Measurements from ENCODE around the gene QRFPR.
"Not testable (repeated sequence)": the region's sequence is repeated elsewhere in the genome, so short reads cannot be mapped to it uniquely, and the experiment has no call there.

QRFPR gene

GRCh38 chr4:121339824-121340223, 41.0 kb downstream of the QRFPR start:
- no peak for DNase-seq (ENCODE audit: low read depth in 2 of 2, low spot score in 1 of 2)

DNA sequence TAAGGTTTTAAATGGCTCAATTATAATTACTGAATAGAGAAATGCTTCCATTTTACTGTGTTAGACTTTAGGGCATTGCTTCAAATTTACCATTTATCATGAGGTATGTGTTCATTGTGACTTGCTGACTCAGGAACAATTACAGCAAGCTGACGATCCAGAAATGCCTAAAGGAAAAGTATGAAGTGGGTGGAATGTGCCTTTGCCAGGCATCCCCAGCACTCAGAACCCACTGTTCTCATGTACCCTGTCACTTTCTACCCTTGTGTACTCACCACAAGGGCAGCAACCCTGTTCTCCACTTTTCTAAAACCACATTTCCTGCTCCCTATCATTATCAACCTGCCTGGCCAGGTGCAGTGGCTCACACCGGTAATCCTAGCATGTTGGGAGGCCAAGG, 41.5 kb downstream of the QRFPR start:
- DNase-seq (ENCODE audit: low read depth in 2 of 2, low spot score in 1 of 2), result no peak

- DNase-seq (ENCODE audit: low read depth in 2 of 2, low spot score in 1 of 2), result no peak
These were observed 42.3 kb downstream of the QRFPR start for GRCh38 chr4:121338518-121338917.

- DNase-seq (ENCODE audit: low read depth in 2 of 2, low spot score in 1 of 2), result no peak
These were observed 44.1 kb downstream of the QRFPR start for GRCh38 chr4:121336706-121337105.

- DNase-seq (ENCODE audit: low read depth in 2 of 2, low spot score in 1 of 2), result no peak
These were observed 50.6 kb downstream of the QRFPR start for GRCh38 chr4:121330180-121330665.

GRCh38 chr4:121326597-121326996, 54.2 kb downstream of the QRFPR start:
- DNase-seq (ENCODE audit: low read depth in 2 of 2, low spot score in 1 of 2), result no peak

GRCh38 chr4:121324331-121324730, 56.5 kb downstream of the QRFPR start:
- no peak for DNase-seq (ENCODE audit: low read depth in 2 of 2, low spot score in 1 of 2)

GRCh38 chr4:121321466-121321865, 59.4 kb downstream of the QRFPR start:
- no peak for DNase-seq (ENCODE audit: low read depth in 2 of 2, low spot score in 1 of 2)

- DNase-seq (ENCODE audit: low read depth in 2 of 2, low spot score in 1 of 2), result no peak
These were observed 64.7 kb downstream of the QRFPR start for GRCh38 chr4:121316091-121316490.

DNA sequence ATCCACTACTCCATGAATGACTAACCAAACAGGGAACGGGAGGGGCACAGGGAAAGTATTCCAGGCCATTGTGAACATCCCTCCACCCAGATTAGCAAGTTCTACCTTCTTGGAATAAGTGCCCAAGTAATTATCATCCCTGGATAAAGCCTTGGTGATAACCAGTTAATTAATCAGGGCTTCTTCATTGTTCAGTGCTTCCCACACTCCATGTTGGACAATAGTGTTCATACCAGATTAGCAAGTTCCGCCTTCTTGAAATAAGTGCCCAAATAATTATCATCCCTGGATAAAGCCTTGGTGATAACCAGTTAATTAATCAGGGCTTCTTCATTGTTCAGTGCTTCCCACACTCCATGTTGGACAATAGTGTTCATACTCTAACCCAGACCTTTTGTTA, 67.4 kb downstream of the QRFPR start:
- not testable (repeated sequence) for DNase-seq (ENCODE audit: low read depth in 2 of 2, low spot score in 1 of 2)

DNA sequence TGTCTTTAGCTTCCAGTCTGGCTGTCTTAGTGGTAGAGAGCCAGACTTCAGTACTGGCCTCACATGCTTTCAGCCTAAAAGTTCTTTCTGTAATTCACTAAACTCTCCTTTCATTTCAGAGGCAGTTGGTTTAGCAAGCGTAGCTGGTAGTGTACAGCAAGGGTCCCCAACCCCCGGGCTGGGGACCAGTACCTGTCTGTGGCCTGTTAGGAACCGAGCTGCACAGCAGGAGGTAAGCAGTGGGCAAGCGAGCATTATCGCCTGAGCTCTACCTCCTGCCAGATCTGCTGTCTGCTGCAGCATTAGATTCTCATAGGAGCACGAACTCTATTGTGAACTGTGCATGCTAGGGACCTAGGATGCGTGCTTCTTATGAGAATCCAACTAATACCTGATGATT, 72.0 kb downstream of the QRFPR start:
- no peak for DNase-seq (ENCODE audit: low read depth in 2 of 2, low spot score in 1 of 2)

DNA sequence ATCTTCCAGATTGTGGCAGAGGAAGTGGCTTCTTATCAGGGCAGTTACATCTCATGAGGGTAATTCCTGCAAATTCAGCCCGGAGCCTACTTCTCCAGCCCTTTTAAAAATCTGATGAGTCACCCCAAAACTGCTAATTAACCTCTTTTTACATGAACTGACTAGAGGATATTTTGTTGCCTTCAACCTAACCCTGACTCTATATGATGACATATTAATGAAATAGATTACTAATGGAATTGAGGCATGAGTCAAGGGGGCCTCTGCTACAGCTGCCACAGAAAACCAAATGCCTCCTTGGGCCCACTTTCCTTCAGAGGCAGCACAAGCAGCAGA, 72.5 kb downstream of the QRFPR start:
- DNase-seq (ENCODE audit: low read depth in 2 of 2, low spot score in 1 of 2), result no peak

- DNase-seq (ENCODE audit: low read depth in 2 of 2, low spot score in 1 of 2), result no peak
These were observed 73.1 kb downstream of the QRFPR start for GRCh38 chr4:121307445-121308327.

GRCh38 chr4:121306931-121307330, 73.9 kb downstream of the QRFPR start:
- DNase-seq (ENCODE audit: low read depth in 2 of 2, low spot score in 1 of 2), result no peak

DNA sequence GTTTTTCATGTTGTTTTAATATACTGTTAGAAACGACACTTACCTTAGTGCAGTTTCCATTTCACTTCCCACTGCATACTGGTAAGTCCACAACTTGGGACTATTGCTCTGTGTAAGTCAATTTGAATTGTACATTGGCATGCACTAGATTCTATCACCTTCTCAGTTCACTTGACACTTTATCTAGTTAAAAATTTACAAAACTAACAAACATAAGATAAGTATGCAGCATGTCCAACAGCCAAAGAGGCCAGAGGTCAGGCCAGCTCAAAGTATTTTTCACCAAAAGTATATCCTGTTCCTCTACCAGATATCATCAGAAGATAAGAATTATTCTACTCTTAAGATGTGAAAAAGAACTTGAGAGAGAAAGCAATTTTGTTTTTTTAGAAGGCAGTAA, 75.9 kb downstream of the QRFPR start:
- no peak for DNase-seq (ENCODE audit: low read depth in 2 of 2, low spot score in 1 of 2)

- DNase-seq (ENCODE audit: low read depth in 2 of 2, low spot score in 1 of 2), result no peak
These were observed 81.5 kb downstream of the QRFPR start for GRCh38 chr4:121299367-121299766.

- no peak for DNase-seq (ENCODE audit: low read depth in 2 of 2, low spot score in 1 of 2)
These were observed 97.5 kb downstream of the QRFPR start for GRCh38 chr4:121283319-121283718.

DNA sequence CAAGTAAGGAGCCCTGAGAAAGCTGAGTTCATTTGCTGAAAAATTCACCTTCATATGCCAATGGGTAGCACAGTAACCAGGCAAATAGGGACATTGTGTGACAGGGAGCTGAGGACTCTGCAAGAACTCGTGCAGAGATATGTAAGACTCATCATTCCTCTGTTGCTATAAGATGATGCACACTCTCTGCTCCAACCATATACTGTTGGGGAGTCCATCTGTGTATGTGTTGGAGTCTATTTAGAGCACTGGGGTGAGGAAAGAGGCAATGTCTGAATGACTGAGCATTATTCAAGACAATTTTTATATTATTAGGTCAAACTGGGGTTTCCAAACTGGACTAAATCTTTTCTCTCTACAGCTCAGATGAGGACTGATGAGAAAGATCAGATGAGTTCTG, 100.4 kb downstream of the QRFPR start:
- no peak for DNase-seq (ENCODE audit: low read depth in 2 of 2, low spot score in 1 of 2)

DNA sequence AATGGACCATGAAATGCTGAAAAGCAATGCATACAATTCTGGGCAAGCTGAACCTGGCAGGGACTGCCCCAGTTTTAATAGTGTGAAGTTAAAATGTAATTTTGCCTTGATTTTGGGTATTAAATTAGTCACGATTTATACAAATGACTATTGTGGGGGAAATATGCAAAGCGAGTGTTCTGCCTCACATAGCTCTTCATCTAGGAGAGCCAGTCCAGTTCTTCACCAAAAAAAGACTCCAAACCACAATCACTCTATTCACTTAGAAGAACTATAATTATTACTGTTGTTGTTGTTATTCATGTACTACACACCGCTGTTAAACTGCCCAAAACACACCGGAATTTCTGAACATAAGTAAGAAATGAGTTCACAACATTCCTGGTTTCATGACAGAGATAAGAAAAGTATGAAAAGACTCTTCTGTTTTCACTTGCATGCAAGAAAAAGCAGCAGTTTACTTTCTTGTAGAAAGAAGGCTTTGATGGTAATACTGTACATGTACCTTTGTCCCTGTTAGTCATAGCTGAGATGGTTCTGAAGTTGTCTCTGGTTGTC, 101.9 kb downstream of the QRFPR start:
- no peak for DNase-seq (ENCODE audit: low read depth in 2 of 2, low spot score in 1 of 2)
